Loucy (cell line): ENCODE measurements around the gene BOLL.

Experiments used
- EZH2phosphoT487 ChIP-seq: fragments of 200-600 bp; IDR thresholded peaks from 2 replicates; pipeline ENCODE4 v1.6.1; 2018; ENCODE audit warnings: antibody characterized with exemption, mild to moderate bottlenecking, moderate library complexity, borderline replicate concordance
- TF ChIP-seq, protein P1 (sequence below): fragments of 200-600 bp; sonication (generic); conservative IDR thresholded peaks from 2 replicates; pipeline ENCODE4 v1.5.1; 2014; ENCODE audit warnings: mild to moderate bottlenecking, antibody characterized with exemption, low read length

DNA sequence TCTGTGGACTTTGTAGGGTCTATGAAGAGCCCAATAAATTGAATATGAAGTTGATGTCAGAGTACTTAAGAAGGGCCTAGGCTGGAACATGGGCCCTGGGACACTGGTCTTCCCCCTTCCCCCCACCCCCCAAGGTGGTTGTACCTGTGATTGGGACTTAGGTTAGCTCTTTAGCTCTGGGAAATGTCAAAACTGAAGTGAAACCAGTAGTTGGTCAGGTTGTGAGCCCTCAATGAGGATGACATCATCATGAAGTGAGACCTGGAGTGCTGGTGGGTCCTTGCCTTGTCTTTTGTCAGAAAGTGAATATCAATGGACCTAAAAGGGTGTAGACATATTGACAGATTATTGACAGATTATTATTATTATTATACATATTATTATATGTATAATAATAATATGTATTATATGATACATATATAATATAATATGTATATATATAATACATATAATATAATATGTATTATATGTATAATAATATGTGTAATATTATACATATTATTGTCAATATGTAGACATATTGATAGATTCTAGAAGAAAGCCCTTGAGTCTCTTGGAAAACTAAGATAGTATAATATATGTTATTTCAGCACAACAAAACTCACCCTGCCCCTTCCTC lies 74.6 kb downstream of the BOLL start:
- no peak for TF ChIP-seq EZH2phosphoT487
- TF ChIP-seq, protein P1, sequence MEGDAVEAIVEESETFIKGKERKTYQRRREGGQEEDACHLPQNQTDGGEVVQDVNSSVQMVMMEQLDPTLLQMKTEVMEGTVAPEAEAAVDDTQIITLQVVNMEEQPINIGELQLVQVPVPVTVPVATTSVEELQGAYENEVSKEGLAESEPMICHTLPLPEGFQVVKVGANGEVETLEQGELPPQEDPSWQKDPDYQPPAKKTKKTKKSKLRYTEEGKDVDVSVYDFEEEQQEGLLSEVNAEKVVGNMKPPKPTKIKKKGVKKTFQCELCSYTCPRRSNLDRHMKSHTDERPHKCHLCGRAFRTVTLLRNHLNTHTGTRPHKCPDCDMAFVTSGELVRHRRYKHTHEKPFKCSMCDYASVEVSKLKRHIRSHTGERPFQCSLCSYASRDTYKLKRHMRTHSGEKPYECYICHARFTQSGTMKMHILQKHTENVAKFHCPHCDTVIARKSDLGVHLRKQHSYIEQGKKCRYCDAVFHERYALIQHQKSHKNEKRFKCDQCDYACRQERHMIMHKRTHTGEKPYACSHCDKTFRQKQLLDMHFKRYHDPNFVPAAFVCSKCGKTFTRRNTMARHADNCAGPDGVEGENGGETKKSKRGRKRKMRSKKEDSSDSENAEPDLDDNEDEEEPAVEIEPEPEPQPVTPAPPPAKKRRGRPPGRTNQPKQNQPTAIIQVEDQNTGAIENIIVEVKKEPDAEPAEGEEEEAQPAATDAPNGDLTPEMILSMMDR, result no peak
